Measurements from ENCODE around the gene TPD52L1. TPM values are rescaled to one million over a fixed set of nuclear protein-coding genes. Genes with fewer than 3 reads are reported as not detected.

The TPD52L1 gene
- total RNA-seq, 1 donor from 2014 or later = 200 TPM

DNA sequence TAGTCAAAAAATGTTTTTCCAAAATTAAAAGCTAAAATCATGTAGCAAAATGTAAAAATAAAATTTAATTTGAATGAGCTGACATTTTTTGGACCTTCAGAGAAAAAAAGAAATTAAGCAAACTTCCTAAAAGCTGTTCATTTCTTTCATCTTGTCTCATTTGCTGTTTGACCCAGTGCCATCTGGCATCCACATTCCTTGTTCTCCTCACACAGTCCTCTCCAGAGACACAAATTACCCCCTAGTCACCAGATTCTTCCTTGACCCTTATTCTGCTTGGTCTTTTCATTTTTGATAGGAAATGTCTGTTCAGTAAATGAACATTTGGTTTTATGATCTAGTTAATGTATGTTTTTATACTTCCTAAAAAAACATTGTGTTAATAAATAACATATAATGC, 93.0 kb downstream of the TPD52L1 start:
- Mint-ChIP-seq H3K9me3 (peaks cover 24% of the 10 kb centered on the region), H3K27ac (peak overlapping the region; percentile 86), H3K36me3 (peaks cover 26% of the 10 kb centered on the region), H3K4me1 (peaks cover 40% of the 10 kb centered on the region), H3K4me3 (no peak overlapping the region), H3K27me3 (ENCODE audit: low read depth) (no peaks in the 10 kb centered on the region)
- no peak for TF ChIP-seq CTCF (IDR thresholded peaks at IDR 0.05; ENCODE audit: unreplicated experiment)
- no peak for DNase-seq (ENCODE audit: low spot score in 2 of 2, unreplicated experiment in 2 of 2)

DNA sequence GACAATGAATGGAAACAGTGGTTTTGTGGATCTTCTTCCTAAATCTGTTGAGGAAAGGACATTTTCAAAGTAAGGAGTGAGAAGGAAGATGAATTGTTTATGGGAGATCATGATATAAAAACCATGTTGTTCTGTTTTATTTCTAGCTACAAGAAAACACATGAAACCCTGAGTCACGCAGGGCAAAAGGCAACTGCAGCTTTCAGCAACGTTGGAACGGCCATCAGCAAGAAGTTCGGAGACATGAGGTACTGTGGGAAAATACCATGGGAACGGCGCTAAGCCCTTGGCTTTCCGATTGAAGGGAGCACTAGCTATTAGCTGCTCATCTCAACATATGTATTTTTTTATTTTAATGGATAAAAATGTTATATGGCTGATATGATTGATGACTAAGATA, 94.6 kb downstream of the TPD52L1 start:
- TF ChIP-seq CTCF (IDR thresholded peaks at IDR 0.05; ENCODE audit: unreplicated experiment) = no peak

DNA sequence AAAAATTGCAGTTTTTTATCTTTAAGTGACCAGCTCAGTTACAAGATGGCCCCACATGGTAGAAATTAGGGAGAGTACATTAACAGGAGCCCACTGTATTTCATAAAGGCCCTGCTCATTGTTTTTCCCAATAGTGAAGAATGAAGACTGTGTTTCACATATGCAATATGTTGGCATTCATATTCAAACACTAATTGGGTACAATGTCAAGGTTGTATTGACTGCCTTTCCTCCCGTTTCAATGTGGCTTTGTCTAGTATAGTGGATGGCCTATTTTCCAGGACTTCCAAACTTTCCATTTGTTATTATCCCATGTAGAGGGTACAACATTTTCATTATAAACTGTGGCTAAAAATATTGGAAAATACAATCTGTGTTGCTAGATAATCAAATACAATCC, 96.9 kb downstream of the TPD52L1 start:
- Mint-ChIP-seq H3K27me3 (ENCODE audit: low read depth) (no peaks in the 10 kb centered on the region), H3K4me1 (peaks cover 70% of the 10 kb centered on the region), H3K9me3 (no peaks in the 10 kb centered on the region), H3K4me3 (no peak overlapping the region), H3K36me3 (peaks cover 7% of the 10 kb centered on the region), H3K27ac (peak overlapping the region; percentile 40)
- DNase-seq (ENCODE audit: low spot score in 2 of 2, unreplicated experiment in 2 of 2) = no peak
- TF ChIP-seq CTCF (IDR thresholded peaks at IDR 0.05; ENCODE audit: unreplicated experiment) = no peak

More for the DNA sequence above, 94.6 kb downstream of the TPD52L1 start:
- Mint-ChIP-seq H3K27ac (peak overlapping the region; percentile 0), H3K27me3 (ENCODE audit: low read depth) (no peaks in the 10 kb centered on the region), H3K4me1 (peaks cover 55% of the 10 kb centered on the region), H3K4me3 (no peak overlapping the region), H3K36me3 (peaks cover 15% of the 10 kb centered on the region), H3K9me3 (peaks cover 8% of the 10 kb centered on the region)
- DNase-seq (ENCODE audit: low spot score in 2 of 2, unreplicated experiment in 2 of 2) = no peak

GRCh38 chr6:125251516-125252220, 98.1 kb downstream of the TPD52L1 start:
- Mint-ChIP-seq H3K27ac (peak overlapping the region; percentile 97), H3K36me3 (peaks cover 7% of the 10 kb centered on the region), H3K9me3 (no peaks in the 10 kb centered on the region), H3K4me1 (peaks cover 66% of the 10 kb centered on the region), H3K27me3 (ENCODE audit: low read depth) (no peaks in the 10 kb centered on the region), H3K4me3 (peak overlapping the region; percentile 18)
- DNase-seq (ENCODE audit: low spot score in 2 of 2, unreplicated experiment in 2 of 2) = no peak
- no peak for TF ChIP-seq CTCF (IDR thresholded peaks at IDR 0.05; ENCODE audit: unreplicated experiment)

DNA sequence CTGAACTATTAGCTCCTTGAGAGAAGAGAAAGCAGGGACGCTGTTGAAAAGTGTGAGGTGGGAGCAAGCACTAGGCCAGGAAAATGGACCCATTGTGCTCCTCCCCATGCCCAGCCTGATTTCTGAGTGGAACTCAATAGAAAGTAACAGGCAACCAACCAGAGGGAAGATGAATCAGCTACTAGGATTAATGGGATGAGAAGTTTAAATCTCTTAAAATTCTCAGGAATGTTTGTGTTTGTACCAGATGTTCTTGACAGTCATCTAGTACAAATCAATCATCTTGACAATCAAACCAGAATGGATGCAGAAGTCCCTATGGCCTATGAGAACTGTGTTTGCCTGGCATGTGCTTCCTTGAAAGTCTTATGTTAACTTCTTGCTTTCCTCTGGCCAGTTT, 99.3 kb downstream of the TPD52L1 start:
- H3K4me1 Mint-ChIP-seq = peaks cover 67% of the 10 kb centered on the region
- no peak for DNase-seq (ENCODE audit: low spot score in 2 of 2, unreplicated experiment in 2 of 2)
- H3K9me3 Mint-ChIP-seq = no peaks in the 10 kb centered on the region
- H3K27ac Mint-ChIP-seq = peak overlapping the region; percentile 96
- TF ChIP-seq CTCF (IDR thresholded peaks at IDR 0.05; ENCODE audit: unreplicated experiment) = no peak
- H3K27me3 Mint-ChIP-seq (ENCODE audit: low read depth) = no peaks in the 10 kb centered on the region
- no peak overlapping the region for H3K4me3 Mint-ChIP-seq
- H3K36me3 Mint-ChIP-seq = peaks cover 8% of the 10 kb centered on the region

Measured in mesothelial cell of epicardium (in vitro differentiated cells).